CD4-positive, alpha-beta T cell treated with Interferon gamma for 1 hour (primary cell): ENCODE measurements around the gene INTS4.
"Not testable (repeated sequence)": the region's sequence is repeated elsewhere in the genome, so short reads cannot be mapped to it uniquely, and the experiment has no call there.

ENCODE experiments used
- DNase-seq: peaks from one replicate; pipeline ENCODE4 v3.0.0-alpha.2; 2020

Gene INTS4

GRCh38 chr11:78023426-78023825 is 29.0 kb upstream of the INTS4 start:
- no peak for DNase-seq

GRCh38 chr11:78022397-78023396 is 28.2 kb upstream of the INTS4 start, which contains the start of gene KCTD14:
TSS of gene KCTD14 (minus strand) at chr11:78023276. CDS start at chr11:78023249, 27 bp downstream.
- DNase-seq = no peak

- DNase-seq = no peak
Observed at GRCh38 chr11:78021611-78022010, 27.1 kb upstream of the INTS4 start.

GRCh38 chr11:78020246-78020645 is 25.8 kb upstream of the INTS4 start:
- no peak for DNase-seq

GRCh38 chr11:78019808-78020207 is 25.3 kb upstream of the INTS4 start:
- no peak for DNase-seq

GRCh38 chr11:78015878-78016277 is 21.4 kb upstream of the INTS4 start:
- no peak for DNase-seq

- DNase-seq = not testable (repeated sequence)
Observed at GRCh38 chr11:78014937-78015520, 20.6 kb upstream of the INTS4 start.

GRCh38 chr11:78011301-78011700 is 16.8 kb upstream of the INTS4 start:
- DNase-seq = no peak

GRCh38 chr11:78010755-78011154 is 16.3 kb upstream of the INTS4 start:
- no peak for DNase-seq

GRCh38 chr11:78010304-78010703 is 15.8 kb upstream of the INTS4 start:
- no peak for DNase-seq

- no peak for DNase-seq
Observed at GRCh38 chr11:78009062-78009461, 14.6 kb upstream of the INTS4 start.

GRCh38 chr11:78000193-78000592 is 5.7 kb upstream of the INTS4 start:
- DNase-seq = peak; percentile 19

GRCh38 chr11:77999446-78000030 is 5.1 kb upstream of the INTS4 start:
- no peak for DNase-seq

- DNase-seq = no peak
Observed at GRCh38 chr11:77993902-77994301, 566 bp downstream of the INTS4 start.

GRCh38 chr11:77990981-77991380 is 3.5 kb downstream of the INTS4 start:
- DNase-seq = no peak

- not testable (repeated sequence) for DNase-seq
Observed at GRCh38 chr11:77986456-77986855, 8.0 kb downstream of the INTS4 start.

- DNase-seq = no peak
Observed at GRCh38 chr11:77981346-77981947, 13.0 kb downstream of the INTS4 start.

GRCh38 chr11:77968337-77968736 is 26.1 kb downstream of the INTS4 start:
- DNase-seq = no peak

GRCh38 chr11:77967753-77968152 is 26.7 kb downstream of the INTS4 start:
- no peak for DNase-seq

- DNase-seq = no peak
Observed at GRCh38 chr11:77967121-77967520, 27.3 kb downstream of the INTS4 start.

GRCh38 chr11:77966338-77966737 is 28.1 kb downstream of the INTS4 start:
- DNase-seq = no peak

GRCh38 chr11:77959434-77959833 is 35.0 kb downstream of the INTS4 start:
- no peak for DNase-seq

GRCh38 chr11:77958583-77959177 is 35.8 kb downstream of the INTS4 start:
- not testable (repeated sequence) for DNase-seq
